Activated CD4-positive, CD25-positive, alpha-beta regulatory T cell treated with anti-CD3 and anti-CD28 coated beads, Interleukin-2, amount 50 U/mL, for 72 hours (primary cell): Measurements from ENCODE around the gene TOMM70.
A peak's percentile ranks its signal among the peaks of the same experiment; 100 is the strongest.
"Not testable (repeated sequence)": the region's sequence is repeated elsewhere in the genome, so short reads cannot be mapped to it uniquely, and the experiment has no call there.

Experiments
- DNase-seq: peaks from one replicate; pipeline ENCODE4 v3.0.0; 2021

The TOMM70 gene

DNA sequence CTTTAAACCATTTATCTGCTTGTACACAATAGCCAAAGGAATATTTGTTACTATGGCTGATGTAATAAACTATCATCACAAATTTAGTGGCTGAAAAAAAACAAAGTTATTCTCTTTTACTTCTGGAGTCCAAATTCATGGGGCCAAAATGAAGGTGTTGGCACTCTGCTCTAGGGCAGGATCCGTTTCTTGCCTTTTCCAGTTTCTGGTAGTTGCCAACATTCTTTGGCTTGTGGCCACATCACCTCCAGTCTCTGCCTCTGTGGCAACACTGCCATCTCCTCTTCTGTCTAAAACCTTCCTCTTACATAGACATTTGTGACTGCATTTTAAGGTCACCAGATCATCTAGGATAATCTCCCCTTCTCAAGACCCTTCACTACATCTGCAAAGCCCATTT is 39.0 kb downstream of the TOMM70 start:
- DNase-seq = no peak

DNA sequence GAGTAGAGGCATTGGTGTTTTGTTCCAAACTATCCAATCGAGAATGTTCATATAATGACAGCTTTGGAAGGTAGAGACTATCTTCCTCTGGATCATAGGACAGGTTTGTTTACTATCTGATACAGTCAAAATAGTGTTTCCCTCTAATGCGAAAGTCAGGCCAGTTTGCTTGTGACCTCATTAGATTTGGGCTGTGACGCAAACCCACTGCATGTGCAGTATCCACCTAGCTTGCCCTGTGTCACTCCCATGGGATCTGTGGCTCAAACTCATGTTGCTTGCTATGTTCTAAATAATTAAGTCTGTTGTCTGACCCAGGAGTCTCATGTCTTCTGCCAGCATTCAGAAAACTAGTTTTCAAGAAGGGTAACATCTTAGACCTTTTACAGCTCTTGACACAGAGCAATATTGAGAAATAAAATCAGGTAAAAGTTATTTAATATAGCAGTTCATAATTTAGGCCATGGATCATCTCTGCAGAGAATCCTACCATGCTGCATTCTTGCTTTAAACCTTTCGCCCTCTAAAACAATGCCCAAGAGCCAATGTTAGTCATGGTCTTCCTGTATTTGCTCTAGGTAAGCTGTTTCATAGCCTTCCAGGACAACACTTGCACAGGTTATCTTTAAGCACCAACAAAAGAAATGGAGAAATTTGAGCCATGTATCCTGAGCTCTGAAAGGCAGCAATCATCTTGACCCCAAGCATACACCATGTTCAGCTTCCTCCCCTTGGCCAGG is 40.0 kb downstream of the TOMM70 start:
- DNase-seq = no peak

DNA sequence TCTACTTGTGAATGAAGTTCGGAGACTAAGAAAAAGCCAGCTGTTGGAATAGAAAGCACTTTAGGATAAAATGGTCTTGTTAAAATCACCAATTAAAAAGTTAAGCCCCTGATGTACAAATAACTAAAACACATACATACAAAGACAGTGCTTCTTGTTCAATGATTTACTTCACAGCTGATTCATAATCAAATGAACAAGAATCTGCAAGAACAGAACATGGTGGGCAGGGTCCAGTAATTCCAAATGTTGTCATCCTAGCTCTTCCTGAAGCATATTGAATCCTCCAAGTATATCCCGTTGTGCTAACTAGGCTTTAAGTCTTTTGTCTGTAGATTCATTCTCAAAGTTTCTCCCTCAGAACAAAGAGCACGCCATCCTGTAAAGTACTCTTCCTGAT is 41.9 kb downstream of the TOMM70 start:
- no peak for DNase-seq

DNA sequence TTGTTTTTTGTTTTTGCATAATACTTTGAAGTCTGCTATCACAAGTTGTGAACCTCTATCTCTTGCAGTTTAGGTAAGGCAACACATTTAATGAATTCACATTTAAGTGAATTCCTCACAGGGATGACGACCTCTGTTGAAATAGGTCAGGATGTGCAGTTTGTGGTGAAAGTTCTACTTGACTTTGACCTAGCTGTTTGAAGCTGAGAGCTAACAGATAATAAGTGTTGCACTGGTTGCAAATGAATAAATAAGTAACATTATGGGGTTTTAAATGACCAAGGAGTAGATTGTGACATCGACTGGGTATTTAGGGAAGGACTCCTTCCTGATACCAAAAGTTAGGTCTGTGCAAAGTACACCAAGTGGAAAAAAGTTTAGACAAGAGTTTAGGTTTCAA is 42.5 kb downstream of the TOMM70 start:
- DNase-seq = no peak

DNA sequence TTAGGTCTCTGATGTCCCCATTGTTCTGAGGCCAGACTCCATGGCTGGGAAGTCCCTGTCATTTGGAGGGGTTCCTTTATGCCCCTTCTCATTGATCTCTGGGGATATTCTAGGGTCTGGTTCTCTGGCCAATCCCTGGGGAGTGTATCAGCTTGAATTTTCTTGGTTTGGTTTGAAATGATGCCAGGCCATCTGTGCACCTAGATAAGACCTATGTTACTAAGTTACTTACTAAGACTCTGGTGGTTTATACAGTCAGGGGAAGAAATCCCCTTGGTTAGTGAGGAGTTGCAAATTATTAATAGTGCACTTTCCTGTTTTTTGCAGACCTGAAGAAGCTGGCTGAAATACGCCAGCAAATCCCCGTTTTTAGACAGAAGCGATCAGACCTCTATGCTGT is 46.0 kb downstream of the TOMM70 start:
- no peak for DNase-seq

DNA sequence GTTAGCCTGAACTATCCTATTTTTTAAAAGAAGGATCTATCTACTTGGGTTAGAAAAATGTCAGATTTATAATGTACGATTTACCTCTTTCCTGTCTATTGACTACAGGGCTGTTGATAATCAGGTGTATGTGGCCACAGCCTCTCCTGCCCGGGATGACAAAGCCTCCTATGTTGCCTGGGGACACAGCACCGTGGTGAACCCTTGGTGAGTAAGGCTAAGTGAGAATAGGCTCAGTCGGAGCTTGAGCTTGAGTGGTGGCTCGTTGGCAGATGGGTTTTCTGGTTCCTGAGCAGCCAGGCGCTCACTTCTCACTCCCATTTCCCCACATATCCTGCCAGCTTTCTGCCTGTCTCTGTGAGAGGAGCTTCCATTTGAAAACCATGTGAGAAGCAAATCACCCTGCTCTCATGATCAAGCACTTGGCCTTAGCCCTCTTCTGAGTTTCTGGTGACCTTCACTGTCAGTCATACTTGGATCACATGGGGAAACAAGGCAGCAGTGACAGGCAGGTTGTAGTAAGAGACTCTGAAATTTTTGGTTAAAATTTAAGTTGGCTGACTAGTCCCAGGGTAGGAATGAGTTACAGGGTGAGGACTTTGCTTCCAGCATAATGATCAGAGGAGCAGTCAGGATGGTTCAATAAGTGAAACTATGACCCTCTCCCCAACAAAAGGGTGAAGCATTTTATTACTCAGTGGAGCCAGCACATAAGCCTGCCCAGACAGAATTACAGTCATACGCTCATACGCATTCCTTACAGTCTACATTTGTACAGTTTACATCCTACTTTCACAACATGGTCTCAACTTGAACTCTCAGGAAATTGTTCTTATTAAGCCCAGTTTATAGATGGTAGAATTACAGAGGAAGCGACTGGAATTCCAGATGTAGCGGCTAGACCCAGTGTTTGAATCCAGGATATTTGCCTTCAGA is 48.3 kb downstream of the TOMM70 start:
- DNase-seq = no peak

DNA sequence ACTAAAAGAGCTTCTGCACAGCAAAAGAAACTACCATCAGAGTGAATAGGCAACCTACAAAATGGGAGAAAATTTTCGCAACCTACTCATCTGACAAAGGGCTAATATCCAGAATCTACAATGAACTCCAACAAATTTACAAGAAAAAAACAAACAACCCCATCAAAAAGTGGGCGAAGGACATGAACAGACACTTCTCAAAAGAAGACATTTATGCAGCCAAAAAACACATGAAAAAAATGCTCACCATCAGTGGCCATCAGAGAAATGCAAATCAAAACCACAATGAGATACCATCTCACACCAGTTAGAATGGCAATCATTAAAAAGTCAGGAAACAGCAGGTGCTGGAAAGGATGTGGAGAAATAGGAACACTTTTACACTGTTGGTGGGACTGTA is 49.1 kb downstream of the TOMM70 start:
- not testable (repeated sequence) for DNase-seq

DNA sequence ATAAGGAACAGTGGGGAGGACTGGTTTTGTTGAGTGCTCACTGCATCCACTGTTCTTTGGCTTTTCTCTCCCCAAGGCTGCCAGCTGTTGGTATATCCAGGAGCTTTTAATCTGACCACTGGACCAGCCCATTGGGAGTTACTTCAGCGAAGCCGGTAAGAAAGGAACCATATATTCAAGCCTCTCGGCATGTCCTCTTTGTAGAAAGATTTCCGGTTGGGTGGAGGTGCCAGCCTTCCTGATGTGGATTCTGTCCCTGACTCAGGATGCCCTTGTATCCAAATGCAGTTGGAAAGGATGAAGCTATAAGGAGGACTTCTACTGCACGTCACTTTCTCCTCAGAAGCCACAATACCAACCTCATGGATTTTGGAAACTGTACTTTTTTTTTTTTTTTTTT is 52.2 kb downstream of the TOMM70 start:
- DNase-seq = no peak

DNA sequence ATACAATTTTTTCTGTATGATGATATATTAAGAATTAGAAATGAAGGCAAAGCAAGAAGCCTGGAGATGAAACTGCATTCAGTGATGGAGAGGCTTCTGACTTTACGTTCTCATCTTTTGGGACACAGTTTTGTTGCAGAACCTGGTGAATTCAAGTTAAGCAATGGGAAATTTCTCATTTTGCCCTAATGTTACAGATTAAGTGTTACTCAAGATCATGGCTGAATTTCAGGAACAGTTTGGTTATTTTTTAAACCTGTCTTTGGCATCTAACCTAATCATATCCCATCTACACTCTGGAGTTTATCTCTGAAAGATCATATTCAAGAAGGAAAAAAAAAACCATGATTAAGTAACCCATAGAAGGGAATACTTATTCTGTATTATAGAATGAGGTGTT is 60.4 kb downstream of the TOMM70 start:
- DNase-seq = no peak

DNA sequence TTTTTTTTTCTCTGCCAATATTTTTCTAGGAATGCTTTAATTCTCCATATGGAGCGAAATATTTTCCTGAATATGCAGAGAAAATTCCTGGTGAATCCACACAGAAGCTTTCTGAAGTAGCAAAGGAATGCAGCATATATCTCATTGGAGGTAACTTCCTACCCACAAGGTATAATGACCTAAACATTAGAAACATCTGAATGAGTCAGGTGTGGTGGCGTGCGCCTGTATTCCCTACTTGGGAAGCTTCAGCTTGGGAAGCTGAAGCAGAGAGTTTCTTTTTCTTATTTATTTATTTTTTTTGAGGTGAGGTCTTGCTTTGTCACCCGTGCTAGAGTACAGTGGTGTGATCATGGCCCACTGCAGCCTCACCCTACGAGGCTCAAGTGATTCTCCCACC is 61.1 kb downstream of the TOMM70 start:
- no peak for DNase-seq

DNA sequence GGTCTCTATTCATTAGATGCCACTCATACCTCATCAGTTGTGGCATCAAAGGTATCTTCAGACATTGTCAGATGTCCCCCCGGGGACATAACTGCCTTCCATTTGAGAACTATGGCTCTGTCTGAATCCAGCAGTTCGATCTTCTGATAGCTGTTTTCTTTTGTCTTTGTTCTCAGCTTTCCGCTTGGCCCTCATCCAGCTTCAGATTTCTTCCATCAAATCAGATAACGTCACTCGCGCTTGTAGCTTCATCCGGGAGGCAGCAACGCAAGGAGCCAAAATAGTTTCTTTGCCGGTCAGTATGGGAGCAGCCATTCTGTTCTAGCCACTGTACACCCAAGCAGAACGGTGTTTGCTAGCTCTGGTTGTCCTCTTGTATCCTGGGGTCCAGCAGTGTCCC is 62.0 kb downstream of the TOMM70 start:
- no peak for DNase-seq

DNA sequence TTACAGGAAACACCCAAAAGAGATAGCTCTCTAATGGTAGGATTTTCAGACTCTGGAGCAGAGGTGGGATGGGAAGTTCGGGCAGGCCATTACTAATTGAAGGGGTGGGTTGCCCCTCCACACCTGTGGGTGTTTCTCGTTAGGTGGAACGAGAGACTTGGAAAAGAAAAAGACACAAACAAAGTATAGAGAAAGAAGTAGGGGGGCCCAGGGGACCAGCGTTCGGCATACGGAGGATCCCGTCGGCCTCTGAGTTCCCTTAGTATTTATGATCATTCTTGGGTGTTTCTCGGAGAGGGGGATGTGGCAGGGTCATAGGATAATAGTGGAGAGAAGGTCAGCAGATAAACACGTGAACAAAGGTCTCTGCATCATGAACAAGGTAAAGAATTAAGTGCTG is 64.7 kb downstream of the TOMM70 start:
- not testable (repeated sequence) for DNase-seq

DNA sequence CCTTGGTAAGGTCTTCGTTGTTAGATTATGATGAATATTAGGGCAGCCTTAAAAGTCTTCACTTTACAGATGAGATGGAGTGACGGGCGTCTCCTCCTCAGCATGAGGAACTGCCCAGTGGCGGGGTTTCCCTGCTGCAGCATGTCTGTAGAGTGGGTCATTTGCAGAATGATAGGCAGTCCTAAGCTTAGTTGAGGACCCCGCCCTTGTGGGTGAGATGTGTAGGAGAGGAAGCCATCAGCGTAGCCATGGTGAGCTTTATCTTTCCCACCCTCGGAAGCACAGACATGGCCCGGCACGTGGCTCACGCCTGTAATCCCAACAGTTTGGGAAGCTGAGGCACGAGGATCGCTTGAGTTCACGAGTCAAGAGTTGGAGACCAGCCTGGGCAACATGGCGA is 65.5 kb downstream of the TOMM70 start:
- peak; percentile 30 for DNase-seq

DNA sequence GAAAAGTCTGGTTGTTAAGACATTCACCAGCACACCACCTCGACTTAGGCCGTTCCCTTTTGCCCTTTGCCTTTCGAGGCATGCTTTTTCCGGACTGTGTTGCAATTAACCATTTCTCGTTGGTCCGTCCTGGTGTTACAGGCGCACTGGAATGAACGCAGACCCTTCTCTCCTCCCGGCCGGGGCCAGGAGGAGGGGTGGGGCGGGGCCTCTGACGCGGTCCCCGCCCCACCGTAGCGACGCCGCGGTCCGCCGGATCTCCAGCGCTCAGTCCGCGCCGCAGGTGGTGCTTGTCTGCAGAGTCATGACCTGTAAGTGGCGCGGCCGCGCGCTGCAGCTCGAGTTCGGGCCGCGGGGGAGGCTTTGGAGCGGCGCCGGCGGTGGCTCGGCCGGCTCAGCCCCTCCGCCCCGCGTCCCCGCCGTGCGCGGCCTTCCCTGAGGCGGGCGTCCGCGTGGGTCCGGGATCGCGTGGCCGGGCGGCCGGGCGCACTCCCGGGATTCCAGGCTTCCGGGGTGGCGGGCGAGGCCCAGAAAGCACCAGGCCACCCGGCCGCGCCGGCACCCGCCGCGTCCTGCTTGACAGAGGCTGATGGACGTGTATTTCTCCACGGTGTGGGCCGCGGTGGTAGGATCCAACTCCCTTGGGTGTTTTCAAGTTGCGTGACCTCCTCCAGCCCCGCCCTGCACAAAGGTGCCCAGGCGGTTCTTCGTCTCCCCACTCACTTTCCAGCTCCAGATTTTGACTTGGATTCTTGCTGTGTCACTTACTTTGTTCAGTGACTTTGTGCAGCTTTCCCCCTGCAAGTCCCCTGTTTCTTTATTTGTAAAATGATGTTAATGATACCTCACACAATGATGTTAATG is 66.2 kb downstream of the TOMM70 start, which contains the start of gene NIT2:
TSS of gene NIT2 (plus strand) at position 270 of the 864 bp plus-strand sequence. CDS start at position 305, 35 bp downstream.
- DNase-seq = peak; percentile 82

DNA sequence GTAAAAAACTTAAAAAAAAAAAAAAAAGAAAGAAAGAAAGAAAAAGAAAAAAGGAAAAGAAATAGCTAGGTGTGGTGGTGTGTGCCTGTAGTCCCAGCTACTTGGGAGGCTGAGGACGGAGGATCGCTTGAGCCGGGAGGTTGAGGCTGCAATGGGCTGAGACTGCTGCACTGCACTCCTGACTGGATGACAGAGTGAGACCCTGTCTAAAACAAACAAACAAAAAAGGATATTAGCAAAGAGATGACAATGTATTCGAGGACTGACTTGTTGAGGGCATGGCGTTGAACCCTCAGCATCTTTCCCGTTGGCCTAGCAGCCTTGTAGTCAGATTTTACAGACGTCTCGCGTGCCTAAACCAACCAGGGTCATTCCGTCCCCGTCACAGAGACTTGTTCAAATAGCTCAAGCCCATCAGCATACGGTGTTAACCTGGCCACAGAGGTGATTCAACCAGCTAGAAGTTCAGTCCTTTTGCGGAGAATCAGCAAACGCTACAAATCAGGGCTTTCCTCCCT is 66.9 kb downstream of the TOMM70 start:
- DNase-seq = no peak

DNA sequence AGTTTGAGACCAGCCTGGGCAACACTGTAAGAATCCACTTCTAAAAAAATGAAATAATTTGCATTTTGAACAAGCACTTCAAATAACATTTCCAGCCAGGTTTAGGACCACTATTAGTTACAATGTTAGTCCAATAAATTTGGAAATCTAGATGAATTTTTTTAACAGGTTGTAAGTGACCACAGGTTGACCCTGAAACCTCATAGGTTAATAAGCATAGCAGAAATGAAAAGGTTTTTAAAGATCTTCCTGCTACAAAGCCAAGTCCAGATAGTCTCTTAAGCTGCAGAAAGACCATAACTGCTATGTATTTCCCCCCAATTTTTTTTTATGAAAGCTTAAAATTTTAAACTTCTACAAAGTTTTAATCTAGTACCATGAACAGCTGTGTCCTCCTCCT is 67.8 kb downstream of the TOMM70 start:
- no peak for DNase-seq

DNA sequence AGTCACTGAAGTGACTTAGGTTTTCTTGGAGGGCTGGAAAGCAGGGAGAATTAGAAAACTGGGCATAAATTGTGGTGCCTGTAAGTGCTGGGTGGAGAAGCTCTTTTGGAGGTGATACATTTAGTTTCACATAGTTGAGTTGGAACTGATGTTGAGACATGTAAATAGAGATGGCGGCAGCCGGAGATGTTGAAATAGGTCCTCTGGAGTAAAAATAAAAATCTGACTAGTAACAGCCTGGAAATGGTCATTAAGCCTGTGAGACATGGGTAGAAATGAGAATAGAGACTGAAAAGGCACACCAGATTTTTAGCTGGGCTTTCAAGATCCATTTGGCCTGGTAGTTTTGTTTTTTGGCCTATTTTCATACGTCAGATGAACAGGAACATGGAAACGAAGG is 69.2 kb downstream of the TOMM70 start:
- no peak for DNase-seq

DNA sequence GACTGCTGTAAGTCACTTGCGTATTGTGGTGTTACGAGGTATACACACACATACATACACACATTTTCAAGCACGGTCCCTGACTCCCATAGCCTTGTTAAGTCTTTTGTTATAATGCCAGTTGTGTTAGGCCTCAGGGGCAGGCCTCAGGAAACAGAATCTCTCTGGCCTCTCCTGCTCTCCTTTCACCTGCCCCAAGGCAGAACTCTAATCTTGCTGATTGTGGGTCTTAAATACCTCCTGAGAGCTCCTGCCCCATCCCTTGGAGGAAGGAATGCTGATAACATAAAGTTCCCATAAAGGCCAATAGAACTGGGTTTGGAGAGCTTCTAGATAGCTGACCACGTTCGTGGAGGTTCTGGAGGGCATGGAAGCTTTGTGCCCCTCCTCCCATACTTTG is 70.2 kb downstream of the TOMM70 start:
- DNase-seq = no peak

DNA sequence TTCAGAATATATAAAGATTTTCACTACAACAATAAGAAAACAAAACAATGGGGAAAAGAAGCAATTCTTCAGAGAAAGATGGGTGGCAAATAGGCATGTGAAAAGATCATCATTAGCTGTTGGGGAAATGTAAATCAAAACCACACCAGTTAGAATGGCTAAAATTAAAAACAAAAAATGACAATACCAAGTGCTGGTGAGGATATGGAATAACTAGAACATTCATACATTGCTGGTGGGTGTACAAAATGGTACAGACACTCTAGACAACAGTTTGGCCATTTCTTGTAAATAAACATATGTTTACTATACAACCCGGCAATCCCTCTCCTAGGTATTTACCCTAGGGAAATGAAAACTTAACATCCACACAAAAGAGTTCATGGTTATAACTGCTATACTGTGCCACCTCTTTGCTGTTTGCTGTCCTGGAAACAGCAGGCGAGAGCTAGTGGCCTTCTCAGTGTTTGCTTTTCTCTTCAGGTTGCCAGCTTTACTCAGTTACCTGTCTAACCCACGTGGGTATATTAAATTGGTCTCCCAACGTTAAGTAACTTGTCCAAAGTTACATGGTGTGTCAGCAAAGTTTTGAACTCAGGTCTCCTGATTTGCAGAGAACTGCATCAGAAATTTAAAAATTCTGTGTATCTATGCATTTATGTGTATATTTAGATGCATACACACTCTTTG is 70.9 kb downstream of the TOMM70 start:
- no peak for DNase-seq

DNA sequence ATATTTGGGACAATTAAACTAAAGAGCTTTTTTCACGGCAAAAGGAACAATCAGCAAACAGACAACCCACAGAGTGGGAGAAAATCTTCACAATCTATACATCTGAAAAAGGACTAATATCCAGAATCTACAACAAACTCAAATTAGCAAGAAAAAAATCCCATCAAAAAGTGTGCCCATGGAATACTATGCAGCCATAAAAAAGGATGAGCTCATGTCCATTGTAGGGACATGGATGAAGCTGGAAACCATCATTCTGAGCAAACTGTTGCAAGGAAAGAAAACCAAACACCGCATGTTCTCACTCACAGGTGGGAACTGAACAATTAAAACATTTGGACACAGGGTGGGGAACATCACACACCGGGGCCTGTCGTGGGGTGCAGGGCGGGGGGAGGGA is 73.5 kb downstream of the TOMM70 start:
- DNase-seq = not testable (repeated sequence)

DNA sequence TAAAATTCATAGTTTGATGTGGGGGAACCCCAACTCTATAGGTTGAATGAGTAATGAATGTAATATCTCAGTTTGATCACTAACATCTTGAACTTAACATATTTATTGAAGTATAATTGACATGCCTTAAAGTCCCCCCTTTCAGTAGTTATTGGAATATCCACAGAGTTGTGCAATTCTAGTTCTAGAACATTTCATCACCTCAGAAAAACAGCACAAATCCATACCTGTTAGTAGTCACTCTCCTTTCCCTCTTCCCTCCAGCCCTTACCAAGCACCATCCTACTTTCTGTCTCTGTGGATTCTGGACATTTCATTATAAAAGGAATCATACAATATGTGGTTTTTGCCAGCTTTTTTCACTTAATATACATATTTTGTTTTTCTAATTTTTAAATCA is 75.1 kb downstream of the TOMM70 start:
- no peak for DNase-seq

DNA sequence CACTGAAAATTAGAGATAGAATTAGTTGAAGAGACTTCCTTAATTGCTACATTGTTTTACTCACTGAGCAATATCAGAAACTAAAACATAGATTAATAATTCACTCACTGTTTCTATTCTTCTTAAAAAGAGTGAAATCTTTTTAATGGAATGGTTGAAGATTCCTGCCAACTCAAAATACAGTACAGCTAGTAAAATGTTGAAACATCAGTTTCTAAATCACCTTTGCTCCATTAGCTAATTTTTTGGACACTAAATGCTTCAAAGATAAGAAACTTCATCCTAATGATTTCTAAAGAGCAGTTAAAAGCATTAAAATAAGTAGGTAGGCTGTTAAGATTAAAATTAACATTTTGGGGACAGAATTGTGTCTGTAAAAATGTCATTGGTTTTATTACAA is 76.8 kb downstream of the TOMM70 start:
- DNase-seq = no peak
